Measurements from ENCODE around the gene TMEM106C.

The TMEM106C gene

DNA sequence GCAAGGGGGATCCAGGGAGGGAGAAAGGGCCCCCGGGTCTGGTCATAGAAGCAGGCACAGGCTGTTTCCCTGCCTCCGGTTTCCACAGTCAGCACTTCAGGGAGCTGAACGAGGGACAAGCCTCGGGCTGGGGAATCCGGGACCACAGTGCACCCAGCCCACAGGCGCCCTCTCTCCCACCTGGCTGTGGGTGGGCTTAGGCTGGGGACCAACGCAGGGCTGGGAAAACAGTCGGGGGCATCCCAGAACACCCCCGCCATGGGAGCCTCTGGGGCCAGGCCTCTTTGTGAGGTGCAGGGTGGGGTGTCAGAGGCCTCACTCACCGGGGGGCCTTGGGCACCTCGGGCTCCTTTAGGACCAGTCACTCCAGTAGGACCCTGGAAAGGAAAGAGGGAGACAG is 16.3 kb downstream of the TMEM106C start:
- no peak for DNase-seq (ENCODE audit: low read depth in 2 of 2)

DNA sequence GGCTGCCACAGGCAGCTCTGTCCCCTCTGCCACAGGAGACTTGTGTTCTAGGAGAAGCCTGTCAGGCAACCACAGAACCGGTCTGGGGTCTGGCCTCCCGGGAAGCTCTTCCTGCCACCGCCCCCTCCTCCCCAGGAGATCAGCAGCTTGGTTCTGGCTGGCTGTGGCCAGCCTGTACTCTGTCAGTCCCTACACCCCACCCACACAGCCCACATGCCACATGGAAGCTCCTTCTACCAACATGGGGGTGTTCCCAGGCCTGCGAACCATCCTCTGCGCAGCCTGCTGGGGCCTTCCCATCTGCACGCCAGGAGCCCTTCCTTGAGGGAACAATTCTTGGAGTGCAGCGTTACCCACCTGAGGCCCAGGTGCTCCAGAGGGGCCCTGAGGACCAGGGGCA is 16.8 kb downstream of the TMEM106C start:
- no peak for DNase-seq (ENCODE audit: low read depth in 2 of 2)

DNA sequence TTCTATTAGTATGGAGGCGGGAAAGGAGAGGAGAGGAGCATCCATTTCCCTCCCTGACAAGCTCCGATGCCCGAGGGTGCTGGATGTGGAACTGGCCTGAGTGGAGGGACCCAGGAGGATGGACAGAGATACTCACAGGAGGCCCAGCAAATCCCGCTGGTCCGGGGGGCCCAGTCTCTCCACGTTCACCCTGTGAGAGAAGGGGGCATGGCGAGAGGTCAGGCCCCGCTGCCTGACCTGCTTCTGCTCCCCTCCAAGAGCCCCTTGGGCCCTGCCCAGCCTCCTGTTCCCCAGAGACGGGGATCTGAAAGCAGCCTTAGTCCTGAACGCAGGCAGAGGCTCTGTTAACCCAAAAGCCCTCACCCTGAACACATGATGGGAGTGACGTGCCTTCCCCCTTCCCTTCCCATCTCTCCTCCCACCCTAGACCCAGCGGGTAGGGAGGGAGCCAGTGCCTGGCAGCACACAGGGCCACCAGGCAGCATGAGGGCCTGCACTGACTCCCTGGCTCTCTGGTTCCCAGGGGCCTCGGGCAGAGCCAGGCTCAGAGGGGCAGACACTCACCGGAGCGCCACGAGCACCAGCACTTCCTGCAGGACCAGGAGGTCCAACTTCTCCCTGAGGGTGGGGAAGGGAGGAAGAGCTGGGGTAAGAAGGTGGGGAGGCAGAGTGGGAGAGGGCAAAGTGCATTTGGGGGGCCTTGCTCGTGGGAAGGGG is 17.5 kb downstream of the TMEM106C start:
- no peak for DNase-seq (ENCODE audit: low read depth in 2 of 2)

DNA sequence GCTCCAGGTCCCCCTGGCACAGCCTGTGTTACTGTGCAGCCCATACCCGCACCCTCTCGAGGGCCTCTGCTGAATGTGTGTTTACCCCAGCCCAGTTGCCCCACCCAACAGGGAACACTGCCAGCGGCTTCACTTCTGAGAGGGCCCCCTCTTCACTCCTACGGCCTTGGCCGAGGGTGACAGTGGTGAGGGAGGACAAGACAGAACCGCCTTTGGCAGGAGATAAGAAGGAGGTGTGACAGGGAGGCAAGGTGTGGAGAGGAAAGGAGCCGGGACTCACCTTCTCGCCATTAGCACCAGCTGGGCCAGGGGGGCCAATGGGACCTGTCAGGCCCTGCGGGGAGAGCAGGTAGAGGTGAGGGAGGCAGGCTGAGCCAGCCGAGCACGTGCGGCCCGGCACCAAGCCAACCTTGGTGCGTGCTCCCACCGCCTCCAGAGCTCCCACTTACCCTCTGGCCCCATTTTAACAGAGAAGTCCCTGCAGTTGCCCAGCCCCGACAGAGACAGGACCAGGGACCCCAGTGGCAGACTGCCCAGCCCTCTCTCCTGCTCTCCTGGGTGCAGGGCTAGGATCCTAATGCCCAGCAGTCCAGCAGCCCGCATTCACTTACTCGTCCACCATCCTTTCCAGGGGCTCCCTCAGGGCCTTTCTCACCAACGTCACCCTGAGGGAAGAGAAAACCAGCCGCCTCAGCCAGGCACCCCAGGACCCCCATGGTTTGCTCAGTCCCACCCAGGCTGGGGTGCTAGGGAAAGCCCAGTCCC is 18.3 kb downstream of the TMEM106C start:
- DNase-seq (ENCODE audit: low read depth in 2 of 2) = no peak

DNA sequence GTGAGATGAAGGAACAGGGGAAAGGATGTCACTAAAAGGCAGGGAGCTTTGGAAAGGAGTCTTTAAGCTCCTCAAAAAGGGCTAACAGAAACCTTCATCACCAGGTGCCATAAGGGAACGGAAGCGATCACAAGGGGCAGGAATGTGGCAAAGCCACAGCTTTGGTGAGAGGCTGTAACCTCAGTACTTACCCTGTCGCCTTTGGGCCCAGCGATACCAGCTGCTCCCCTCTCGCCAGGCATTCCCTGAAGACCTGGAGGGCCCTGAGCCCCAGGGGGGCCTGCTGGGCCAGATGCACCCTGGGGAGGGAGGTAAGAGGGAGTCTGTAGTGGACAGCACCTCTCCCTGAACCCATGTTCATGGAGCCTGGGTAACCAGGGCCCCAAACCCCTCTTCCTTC is 18.9 kb downstream of the TMEM106C start:
- DNase-seq (ENCODE audit: low read depth in 2 of 2) = no peak

DNA sequence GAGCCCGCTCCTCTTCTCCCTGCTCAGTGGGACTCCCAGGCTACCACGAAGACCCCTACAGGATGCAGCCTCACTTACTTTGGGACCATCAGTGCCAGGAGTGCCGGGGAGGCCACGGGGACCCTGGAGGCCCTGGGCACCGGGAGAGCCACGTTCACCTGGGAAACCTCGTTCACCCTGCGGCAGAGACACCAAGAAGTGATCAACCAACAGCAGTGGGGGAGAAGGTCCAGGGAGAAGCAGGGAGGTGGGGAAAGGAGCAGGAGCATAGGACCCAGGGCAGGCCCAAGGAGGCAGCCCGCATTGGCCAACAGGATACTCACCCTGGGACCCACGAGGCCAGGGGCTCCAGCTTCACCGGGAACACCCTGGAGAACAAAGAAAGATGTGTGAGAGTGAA is 19.4 kb downstream of the TMEM106C start:
- no peak for DNase-seq (ENCODE audit: low read depth in 2 of 2)

DNA sequence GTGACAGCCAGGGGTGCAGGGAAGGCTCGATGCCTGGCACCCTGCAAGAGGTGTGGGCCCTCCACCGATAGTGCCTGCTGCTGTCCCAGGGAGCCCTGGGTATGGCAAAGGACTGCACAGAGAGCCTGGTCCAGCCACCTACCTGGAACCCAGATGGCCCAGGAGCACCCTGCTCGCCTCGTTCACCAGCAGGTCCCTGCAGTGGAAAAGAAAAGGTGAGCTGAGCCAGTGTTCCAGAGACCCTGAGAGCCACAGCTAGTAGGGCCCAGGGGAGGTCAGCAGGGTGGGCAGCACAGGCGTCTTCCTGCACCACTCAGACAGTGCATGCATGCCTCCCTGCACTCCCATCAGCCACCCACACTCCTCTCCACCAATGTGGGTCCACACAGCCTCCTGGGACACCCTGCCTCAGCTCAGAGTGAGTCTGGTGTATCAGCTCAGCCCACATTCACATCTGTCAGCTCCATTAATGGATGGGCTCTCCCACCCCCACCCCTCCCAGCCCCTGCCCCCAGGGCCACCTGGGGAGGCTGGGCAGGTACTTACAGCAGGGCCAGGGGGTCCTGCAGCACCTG is 20.2 kb downstream of the TMEM106C start:
- DNase-seq (ENCODE audit: low read depth in 2 of 2) = no peak

DNA sequence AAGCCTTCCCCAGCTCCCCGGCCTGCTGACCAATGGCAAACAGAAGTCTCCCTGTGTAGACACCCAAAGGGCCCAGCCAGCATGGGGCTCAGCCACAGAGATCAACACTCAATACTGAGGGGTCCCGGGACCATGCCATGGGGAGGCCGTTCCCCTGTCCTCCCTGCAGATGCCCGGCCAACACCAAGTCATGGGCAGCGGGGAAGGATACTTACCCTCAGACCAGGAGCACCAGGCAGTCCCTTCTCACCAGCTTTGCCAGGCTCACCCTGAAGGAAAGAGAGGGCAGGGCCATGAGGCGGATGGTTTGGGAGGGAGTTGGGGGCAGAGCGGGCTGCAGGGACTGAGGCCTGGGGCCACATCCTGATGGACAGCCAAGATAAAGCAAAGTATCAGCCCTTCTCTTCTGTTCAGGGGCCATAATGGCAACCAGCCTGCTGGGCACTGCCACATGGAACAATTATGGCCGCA is 21.0 kb downstream of the TMEM106C start:
- DNase-seq (ENCODE audit: low read depth in 2 of 2) = no peak

DNA sequence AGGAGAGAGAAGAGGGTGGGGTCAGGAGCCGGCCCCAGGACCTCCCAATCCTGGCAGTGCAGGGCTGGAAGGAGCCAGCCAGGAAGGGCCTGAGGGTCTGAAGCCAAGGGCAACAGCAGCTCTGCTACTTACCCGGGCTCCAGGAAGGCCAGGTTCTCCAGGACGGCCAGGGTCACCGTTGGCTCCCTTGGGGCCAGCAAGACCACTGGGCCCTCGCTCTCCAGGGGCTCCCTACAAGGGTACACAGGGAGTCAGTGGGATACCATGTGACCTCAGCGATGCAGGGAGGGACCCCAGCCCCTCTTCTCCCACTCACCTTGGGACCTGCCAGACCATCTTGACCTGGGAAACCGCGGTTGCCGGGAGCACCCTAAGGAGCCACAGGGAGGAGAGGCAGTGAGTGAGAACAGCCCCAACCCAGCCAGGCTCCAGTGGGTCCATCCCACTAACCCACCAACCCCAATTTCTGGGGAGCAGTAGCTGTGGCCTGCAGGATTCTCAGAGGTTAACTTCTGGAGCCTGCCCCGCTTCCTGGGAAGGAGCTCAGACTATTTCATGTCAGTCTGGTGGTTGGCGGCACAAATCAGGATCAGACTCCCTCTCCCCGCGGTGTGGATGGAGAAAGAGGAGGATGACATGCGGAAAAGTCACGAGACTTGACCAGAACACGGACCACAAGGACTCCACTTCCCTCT is 22.3 kb downstream of the TMEM106C start:
- no peak for DNase-seq (ENCODE audit: low read depth in 2 of 2)

DNA sequence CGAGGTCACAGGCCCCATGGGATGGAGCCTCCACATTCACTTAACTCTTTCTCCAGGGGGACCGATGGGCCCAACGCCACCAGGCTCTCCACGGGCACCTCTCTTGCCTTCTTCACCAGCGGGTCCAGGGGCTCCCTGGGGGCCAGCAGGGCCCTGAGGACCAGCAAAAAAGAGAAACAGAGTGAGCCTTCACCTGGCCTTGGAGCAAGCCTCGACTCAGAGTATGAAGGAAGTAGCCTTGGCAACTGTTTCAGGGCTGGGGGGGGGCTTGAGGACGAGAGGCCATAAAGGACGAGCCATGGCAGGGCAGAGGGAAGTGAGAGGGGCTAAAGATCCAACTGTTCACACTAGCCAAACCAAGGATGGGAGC is 22.9 kb downstream of the TMEM106C start:
- DNase-seq (ENCODE audit: low read depth in 2 of 2) = no peak

DNA sequence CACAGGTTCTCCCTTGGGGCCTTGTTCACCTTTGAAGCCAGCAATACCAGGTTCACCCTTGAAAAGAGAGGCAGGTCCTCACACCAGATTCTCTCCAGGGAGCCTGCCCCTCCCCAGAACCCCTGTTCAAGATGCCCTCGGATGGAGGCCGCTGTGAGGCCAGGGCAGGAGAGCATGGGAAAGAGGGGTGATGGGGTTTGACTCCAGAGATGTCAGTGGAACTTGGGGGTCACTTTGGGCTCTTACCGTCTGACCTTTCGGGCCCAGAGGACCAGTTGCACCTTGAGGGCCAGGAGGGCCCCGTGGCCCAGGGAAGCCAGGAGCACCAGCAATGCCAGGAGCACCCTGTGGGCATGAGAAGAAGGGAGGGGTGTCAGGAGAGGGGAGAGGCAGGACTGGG is 23.4 kb downstream of the TMEM106C start:
- DNase-seq (ENCODE audit: low read depth in 2 of 2) = no peak

DNA sequence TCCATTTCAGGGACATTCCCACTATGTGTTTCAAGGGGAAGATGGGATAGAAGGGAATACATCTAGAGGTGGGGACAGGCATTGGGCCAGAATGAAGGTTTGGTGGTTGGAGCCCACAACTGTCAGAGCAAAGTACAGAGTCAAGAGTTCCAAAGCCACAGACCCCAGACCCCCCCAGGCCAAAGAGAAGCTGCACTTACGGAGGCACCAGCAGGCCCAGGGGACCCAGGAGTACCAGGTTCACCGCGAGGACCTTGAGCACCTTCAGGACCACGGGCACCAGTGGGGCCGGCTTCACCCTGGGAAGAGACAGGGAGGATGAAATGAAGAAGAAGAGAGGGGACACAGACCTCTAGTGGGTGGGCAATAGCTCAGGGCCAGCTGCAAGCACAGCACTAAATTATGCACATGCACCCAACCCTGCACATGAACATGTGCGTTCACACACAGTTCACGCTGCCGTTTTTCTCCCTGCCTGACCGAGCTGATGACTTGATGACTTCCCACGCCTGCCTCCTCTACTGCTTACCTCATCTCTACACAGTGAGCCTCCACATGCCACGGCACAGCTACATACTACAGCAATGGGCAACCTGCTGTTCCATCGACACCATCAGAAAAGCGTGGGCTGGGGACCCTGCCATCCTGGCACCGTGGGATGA is 24.1 kb downstream of the TMEM106C start:
- DNase-seq (ENCODE audit: low read depth in 2 of 2) = no peak

DNA sequence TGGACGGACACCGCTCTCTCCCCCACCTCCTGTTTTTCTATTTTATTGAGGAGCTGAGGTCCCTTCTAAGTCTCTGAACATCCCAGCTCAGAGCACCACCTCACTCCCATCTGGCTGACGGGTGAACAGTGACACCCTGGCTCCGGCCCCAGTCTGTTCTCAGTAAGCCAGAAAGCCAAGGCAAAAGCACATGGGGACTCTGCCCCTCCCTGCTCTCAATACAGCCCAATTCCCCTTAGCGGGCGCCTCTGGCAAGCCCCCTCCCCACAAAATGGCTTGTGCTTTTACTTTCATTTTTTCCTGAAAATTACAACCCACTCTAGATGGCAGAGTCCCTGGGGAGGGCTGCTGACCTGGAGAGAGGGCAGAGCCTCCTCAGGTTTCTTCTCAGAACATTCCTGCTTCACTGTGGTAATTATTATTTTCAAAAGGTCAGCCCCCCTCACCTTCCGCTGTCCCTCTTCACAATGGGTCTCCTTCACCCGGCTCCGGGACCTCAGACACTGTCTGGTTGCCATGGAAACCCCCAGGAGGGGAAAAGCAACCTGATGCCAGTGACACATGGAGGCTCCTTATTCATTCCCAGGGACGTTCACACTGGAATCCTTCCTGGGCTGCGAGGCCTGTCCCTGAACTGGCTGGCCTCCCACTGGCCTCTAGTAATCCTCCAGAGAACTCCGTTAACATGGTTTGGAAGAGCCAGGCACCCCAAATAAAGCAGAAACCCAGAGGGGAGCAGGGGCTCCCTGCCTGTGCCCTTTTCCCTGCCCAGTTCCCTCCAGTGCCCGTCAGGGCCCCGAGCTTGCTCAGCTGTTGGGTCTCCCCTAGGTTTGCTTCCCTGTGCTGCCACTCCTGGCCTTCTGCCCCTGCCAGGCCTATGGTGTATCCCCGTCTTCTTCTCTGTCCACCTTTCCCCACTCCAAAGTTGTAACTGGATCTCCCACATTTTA is 25.0 kb downstream of the TMEM106C start:
- DNase-seq (ENCODE audit: low read depth in 2 of 2) = no peak

DNA sequence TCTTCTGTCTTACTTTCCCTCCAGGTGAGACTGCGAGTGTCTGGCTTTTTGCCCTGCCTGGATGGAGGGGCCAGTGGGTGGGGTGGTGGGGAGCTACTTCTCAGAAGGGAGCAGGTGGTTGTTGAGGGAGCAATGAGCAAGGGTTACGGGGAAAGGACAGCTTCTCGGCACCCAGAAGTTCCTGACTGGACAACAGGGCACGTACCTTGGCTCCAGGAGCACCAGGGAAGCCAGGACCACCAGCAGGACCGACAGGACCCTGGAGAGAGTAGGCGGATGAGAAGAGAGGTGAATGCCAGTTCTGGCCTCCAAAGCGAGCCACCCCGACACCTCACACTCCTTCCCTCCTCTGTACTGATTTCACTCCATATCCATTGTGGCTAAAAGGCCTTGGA is 25.6 kb downstream of the TMEM106C start:
- no peak for DNase-seq (ENCODE audit: low read depth in 2 of 2)

DNA sequence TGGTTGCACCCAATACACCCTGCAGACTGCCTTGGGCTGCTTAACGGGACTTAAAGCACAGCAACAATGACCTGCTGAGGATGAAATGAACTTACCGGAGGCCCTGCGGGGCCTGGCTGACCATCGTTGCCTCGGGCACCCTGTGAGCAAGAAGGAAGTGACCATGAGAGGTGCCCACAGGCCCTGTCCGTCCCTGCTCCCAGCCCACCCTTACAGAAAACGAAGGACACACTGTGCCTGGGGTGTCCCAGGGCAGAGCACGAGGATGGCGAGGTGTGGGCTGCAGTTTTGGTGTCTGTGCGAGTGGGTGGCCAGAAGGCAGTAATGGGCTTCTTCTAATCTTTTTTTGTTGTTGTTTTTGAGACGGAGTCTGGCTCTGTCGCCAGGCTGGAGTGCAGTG is 26.3 kb downstream of the TMEM106C start:
- DNase-seq (ENCODE audit: low read depth in 2 of 2) = no peak

DNA sequence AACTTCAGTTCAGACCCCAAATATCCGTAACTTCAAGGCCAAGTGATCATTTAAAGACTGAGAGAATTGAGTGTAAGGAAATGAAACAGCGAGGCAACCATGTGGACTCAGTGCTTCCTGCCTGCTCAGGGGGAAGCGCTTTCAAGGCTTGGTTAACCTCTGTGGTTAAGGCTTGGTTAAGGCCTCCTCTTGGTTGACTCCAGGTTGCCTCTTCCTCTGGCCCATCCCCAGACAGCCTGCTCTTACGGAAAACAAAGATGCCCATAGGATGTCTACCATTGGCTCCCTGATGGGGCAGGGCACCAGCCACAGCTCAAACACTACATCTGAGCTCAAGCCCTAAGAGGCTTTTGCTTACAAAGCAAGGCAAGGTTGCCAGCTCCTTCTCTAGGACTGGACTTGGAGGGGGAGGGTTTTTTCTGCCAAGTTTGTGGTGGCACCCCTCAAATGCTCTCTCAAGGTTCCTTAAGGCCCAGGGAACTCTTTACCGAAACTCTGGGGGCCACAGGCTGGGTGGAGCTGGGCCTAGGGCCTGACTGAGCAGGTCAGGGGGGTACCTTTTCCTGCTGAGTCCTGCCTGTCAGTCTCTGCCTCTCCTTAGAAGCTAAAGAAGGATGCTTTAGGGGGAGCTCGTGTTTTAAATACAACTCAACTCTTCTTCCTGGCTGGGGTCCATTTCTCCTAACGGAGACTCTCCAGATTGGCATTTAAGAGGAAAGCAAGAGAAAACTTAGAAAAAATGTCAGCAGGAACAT is 27.1 kb downstream of the TMEM106C start:
- DNase-seq (ENCODE audit: low read depth in 2 of 2) = no peak

DNA sequence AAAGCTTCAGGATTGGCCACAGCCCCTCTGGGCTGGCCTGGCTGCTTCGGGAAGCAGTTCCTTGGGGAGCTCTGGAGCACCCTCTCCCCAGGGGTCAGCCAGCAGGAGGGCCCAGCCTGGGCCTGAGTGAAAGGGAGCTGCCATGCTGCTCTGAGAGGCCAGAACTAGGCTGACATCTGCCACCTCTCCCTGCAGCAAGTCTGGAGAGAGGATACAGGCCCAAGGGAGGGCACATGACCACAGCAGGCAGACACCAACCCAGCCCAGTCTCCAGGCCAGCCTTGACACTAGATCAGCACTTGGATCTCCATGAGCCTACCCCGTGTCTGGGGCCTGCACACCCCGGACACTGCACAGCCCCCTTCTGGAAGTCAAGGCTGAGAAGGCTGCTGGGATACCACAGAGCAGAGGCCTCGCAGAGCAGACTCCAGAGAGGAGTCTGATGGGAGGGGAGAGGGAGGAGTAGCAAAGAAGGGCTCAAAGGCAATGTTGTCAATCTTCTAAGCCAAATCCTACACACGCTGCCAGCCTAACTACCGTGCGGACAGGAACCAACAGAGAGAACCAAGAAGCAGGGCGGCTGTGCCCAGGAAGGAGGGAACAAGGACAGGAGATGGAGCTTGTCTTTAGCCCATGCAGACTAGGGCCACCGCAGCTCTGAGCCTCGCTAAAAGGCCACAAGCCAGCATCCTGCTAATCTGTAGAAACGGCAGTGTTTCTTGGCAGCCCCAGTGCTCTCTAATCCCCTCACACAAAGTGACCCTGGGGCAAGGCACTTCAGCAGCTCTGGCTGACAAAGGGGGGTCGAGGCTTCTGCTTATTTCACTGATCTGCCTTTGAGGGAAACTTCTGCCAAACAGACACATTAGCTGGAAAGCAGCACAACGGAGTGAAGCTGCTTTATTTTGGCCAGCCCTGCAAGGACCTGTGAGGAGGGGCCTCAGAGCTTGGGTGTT is 28.0 kb downstream of the TMEM106C start:
- no peak for DNase-seq (ENCODE audit: low read depth in 2 of 2)

DNA sequence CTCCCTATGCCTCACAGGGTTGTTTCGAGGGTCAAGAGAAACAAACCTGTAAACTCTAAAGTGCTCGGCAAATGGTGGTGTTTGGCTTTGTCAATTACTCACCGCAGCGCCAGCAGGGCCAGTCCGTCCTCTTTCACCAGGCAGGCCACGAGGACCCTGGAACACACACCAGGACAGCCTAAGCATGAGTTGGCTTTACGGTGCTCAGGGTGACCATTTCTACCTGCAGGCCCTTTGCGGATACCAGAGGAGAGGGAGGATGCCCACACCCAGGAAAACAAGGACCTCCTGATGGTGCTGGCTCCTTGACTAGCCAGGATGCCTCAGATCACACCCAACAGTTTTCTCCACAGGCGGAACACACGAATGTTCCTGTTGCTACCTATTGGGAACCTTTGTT is 29.4 kb downstream of the TMEM106C start:
- DNase-seq (ENCODE audit: low read depth in 2 of 2) = no peak

DNA sequence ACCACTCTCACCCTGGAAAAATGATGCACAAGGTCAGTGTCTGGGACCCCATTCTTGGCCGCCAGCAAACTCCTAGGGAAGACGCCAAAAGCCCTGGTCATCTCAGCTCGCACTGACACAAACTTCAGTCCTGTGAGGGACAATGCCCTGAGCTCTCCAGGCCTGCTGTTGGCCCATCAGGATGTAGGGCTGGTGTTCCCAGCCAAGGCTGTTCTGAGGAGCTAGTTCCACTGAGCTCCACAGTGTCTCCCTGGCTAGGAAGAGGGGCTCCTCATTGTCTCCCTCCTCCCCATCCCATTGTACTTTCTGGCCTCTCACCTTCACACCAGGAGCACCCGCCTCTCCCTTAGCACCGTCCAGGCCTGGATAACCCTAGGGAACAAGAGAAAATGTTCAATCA is 30.1 kb downstream of the TMEM106C start:
- DNase-seq (ENCODE audit: low read depth in 2 of 2) = no peak

Measured in stimulated activated CD8-positive, alpha-beta memory T cell treated with anti-CD3 and anti-CD28 coated beads, Interleukin-7, amount 100 ng/mL, for 1 hour (primary cell).